HG03196 (cell line): ENCODE measurements around the gene SLC25A47.
"Not testable (repeated sequence)": the region's sequence is repeated elsewhere in the genome, so short reads cannot be mapped to it uniquely, and the experiment has no call there.

Experiments
- ATAC-seq: cut with Tn5 transposase; IDR thresholded peaks from one replicate; pipeline ENCODE4 v1.9.1; 2021; ENCODE audit not compliant: unreplicated experiment

The SLC25A47 gene

DNA sequence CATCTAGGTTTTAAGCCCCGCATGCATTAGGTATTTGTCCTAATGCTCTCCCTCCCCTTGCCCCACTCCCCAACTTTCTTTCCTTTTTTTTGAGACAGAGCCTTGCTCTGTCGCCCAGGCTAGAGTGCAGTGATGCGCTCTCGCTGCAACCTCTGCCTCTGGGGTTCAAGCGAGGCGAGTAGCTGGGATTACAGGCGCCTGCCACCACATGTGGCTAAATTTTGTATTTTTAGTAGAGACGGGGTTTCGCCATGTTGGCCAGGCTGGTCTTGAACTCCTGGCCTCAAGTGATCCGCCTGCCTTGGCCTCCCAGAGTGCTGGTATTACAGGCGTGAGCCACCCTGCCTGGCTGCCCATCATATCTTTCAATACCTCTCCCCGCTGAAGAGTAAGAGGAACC lies 19.7 kb downstream of the SLC25A47 start:
- not testable (repeated sequence) for ATAC-seq

- not testable (repeated sequence) for ATAC-seq
These were observed 21.5 kb downstream of the SLC25A47 start for GRCh38 chr14:100344657-100345056.

GRCh38 chr14:100345711-100346110 lies 22.6 kb downstream of the SLC25A47 start:
- no peak for ATAC-seq

GRCh38 chr14:100346306-100347091 lies 23.4 kb downstream of the SLC25A47 start:
- no peak for ATAC-seq

DNA sequence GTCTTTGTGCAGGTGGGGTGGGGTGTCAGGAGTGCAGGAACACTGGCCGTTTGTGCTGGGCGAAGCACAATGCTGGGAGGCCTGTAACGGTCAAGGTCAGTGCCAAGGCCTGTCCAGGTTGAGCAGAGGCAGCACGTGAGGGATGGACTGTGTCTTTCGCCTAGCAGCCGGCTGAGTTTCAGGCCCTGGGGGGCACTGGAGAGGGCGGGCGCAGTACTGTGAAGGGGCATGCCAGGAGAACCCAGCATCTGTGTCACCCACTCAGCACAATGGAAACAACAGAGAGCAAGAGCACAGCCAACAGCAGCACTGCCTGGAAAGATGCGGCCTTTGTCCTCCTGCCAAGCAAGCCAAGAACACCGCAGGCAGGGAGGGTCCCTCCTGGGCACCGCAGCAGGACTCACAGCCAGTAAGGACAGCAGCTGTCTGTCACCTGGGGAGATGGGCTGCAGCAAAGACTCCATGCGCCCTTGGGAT lies 25.2 kb downstream of the SLC25A47 start:
- no peak for ATAC-seq

- ATAC-seq = no peak
These were observed 25.9 kb downstream of the SLC25A47 start for GRCh38 chr14:100348784-100349685.

DNA sequence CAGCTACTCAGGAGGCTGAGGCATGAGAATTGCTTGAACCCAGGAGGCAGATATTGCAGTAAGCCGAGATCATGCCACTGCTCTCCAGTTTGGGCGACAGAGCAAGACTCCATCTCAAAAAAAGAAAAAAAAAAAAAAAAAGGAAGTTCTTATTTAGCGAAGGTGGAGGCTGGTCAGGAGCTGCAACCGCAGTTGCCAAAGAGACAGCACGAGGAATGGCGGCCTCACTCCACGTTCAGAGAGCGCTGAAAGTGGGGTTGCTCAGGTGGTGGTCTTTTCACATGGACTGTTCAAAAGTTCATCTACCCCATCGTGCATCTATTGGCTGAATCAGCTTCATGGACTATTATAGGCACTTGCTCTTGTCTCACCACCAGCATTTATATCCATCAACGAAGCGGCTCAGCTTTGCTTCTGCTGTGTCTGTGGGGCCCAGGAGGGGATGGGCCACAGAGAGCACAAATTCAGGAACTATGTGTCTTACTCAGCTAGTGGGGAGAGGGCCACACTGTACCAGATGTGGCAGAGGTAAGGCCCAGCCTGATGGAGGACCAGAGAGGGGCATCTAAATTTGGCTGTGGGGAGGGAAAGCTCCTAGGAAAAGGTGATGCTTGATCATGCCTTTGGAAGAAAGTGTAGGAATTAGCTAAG lies 27.3 kb downstream of the SLC25A47 start:
- no peak for ATAC-seq

DNA sequence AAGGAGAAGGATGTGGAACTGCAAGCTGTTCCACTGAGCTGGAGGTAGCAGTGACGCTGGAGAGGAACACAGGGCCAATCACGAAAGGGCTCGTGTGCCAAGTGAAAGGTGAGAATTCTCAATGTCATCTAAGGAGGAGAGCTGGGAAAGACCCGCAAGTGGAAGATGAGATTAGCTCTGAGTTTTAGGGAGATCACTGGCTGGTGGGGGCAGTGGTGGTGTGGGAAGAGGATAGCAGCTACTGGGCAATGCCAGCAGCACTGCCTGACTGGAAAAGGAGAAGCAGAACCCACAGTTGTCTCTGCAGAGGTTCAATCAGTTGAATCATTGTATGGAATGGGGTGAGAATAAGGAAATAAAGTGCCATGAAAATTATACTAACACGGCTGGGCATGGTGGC lies 27.8 kb downstream of the SLC25A47 start:
- no peak for ATAC-seq

DNA sequence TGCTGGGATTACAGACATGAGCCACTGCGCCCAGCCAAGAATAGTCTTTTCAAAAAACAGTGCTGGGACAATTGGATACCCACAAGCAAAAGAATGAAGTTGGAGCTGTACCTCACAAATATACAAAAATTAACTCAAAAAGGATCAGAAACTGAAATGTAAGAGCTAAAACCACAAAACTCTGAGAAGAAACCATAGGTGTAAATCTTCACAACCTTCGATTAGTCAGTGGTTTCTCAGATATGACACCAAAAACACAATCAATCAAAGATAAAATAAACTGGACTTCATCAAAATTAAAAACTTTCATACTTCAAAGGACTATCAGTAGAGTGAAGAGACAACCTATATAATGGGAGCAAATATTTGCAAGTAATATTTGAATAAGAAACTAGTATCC lies 35.3 kb downstream of the SLC25A47 start:
- ATAC-seq = no peak

- ATAC-seq = no peak
These were observed 36.0 kb downstream of the SLC25A47 start for GRCh38 chr14:100359111-100359510.

GRCh38 chr14:100359881-100360280 lies 36.7 kb downstream of the SLC25A47 start:
- ATAC-seq = no peak

DNA sequence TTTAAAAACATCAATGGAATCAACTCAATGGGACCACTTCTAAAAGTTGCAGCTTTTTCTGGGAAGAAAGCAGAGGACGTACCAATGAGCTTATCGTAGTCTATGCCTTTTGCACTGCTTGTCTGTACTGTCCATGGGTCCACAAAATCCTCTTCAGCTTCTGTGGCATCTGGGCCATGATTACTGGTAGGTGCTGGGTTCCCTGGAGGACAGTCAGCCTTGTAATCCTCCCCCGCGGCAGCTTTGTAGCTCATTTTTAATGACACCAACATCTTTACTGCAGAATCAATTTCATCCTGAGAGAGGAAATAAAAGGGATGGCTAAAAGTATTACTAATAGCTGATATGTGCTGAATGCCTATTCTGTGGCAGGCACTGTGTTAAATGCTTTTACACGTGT lies 38.5 kb downstream of the SLC25A47 start:
- ATAC-seq = no peak

- no peak for ATAC-seq
These were observed 39.3 kb downstream of the SLC25A47 start for GRCh38 chr14:100362311-100362927.

DNA sequence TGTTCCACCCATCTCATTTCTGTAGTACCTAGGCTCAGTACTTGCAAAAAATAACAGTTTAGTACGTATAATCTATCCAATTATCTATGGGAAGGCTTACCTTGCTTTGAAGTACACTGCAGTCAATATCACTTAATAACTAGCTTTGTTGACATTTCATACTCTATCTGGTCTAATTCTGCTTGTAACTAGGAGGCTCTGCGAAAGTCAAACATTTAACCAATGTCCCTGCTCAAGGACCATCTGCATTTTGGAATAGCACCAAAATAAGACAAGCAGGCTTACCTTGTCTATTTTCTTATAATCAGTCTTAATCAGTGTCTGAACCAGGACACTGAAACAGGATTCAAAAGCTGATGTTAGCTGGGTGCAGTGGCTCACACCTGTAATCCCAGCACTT lies 39.9 kb downstream of the SLC25A47 start:
- no peak for ATAC-seq

DNA sequence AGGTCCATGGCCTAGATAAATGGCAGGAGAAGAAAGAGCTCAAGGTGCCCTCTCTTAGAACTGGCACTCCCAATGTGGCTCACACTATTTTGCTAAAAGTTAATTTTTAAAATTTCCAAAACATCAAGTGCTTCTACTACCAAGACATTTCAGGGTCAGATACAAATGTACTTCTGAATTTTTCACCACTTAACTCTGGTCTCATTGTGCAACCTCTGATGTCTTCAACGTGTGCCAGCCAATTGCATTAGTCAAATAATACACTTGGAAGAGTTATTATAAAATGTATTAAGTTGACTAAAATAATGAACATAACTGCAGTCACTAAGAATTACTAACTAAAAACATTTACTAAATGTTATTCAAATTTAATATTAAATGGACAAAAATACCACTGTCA lies 41.3 kb downstream of the SLC25A47 start:
- ATAC-seq = no peak

DNA sequence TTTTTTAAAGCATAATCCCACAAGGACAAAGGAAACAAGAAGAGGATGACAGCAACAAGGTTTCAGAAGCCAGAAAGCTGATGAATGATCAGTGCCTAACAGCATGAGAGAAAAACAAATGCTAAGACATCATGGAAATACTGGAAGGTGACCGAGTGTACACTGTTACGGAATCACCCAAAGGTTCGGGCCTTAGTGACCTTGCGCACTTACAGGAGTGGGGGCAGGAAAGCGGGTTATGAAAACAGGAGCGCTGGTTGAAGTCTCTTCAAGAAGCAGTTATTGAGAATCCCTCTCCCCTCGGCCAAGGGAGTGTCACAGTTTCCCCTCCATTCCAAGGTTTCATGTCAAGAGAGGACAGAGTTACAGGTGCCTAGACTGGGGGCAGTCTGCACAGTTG lies 42.6 kb downstream of the SLC25A47 start:
- ATAC-seq = no peak

DNA sequence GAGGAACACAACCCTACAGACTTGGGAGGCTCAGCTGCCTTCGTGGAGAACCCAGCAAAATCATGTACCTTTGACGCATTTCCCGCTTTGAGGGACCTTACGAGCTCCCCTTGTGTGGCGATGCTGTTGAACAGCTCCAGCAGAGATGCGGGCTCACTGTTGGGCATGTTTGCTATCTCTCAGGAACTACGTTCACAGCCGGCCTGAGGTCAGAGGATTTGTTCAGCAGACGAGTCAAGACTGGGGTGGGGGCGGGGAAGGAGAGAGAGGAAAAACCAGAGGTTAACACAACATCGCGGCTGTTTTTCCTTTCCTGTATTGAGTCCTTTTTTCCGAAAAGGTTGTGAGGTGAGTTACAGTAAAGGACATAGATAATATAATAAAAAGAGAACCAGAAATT lies 45.9 kb downstream of the SLC25A47 start:
- no peak for ATAC-seq

DNA sequence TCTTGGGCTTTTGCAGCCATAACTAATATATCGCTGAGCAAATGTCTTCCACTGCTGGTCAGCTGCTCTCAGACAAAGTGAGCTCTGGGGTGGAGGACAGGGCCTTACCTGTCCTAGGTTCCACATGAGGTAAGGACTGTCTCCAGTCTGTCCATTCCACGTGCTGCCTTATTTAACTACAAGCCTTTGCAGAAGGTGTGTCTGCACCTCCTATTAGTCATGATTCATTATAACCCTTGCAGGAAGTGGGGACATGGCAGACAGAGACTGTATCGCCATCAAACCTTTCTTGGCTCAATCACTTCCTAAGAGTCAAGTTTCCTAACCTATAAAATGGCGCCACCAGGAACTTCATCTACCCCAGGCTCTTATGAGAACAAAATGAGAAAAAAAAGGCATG lies 46.9 kb downstream of the SLC25A47 start:
- no peak for ATAC-seq

DNA sequence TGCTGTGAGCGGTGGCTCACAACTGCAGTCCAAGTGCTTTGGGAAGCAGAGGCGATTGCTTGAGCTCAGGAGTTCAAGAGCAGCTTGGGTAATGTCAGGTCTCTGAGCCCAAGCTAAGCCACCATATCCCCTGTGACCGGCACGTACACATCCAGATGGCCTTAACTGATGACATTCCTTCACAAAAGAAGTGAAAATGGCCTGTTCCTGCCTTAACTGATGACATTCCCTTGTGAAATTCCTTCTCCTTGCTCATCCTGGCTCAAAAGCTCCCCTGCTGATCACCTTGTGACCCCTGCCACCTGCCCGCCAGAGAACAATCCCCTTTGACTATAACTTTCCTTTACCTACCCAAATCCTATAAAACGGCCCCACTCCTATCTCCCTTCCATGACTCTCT lies 48.6 kb downstream of the SLC25A47 start:
- no peak for ATAC-seq

DNA sequence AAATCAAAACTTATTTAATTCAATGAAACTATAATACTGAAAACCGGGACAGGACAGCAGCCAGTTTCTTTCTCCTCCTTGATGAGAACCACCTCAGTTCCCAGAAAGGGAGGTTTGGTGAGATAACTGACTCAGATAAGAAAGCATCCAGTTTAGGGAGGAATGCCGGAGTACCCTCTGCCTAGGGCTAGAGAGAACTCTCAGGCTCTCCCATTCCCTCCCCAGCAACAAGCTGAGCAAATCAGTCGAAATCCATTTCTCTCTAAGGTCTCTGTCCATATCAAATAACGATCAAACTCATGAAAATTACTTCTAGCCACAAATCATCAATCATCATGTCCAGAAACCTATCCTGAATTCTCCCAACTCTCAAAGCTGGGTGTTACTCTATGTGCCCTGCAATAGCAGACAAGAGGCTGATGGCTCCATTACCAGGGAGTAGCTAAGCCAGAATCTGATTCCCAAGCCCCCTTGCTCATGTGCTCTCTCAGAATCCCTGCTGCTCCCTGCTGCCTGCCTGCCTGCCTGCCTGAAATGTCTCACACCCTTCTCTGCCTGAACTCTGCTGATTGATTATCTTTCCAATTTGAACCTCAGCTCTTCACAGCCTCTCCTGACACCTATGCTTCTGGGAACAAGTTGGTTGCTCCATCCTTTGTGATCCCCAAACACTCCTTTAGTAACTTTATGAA lies 49.4 kb downstream of the SLC25A47 start:
- no peak for ATAC-seq
